Jurkat, Clone E6-1 (cell line): ENCODE results near the gene MT1B. TPM values are rescaled to one million over a fixed set of nuclear protein-coding genes. Genes with fewer than 3 reads are reported as not detected.

Experiments used
- DNase-seq: peaks from one replicate; pipeline ENCODE4 v3.0.0-alpha.2; 2011; ENCODE audit warnings: low read depth, low spot score
- H3K4me3 ChIP-seq: 2 replicates; pipeline ENCODE4 v1.5.1; 2011; ENCODE audit warnings: mild to moderate bottlenecking, low read length, control low read depth, moderate library complexity
- polyA plus RNA-seq: library from polyadenylated mRNA; unstranded; fragments of >200 nt; gene quantifications from one replicate; pipeline ENCODE4 v1.2.1, GENCODE V29; 2012; ENCODE audit warnings: missing spikeins; ENCODE audit not compliant: insufficient read length, insufficient read depth

MT1B gene
- not detected for polyA plus RNA-seq

GRCh38 chr16:56651586-56651985 lies at the start of gene MT1B:
Gene MT1B, plus strand, starts transcription at chr16:56651886. Its CDS starts 68 bp downstream, at chr16:56651954.
- no peak for DNase-seq
- H3K4me3 ChIP-seq: no peak within 1 kb of the TSS

GRCh38 chr16:56603589-56603988 lies 48.1 kb upstream of the MT1B start:
- H3K4me3 ChIP-seq: no peak overlapping the region
- peak; percentile 40 for DNase-seq

- DNase-seq: no peak
- H3K4me3 ChIP-seq: no peak overlapping the region
Measured at GRCh38 chr16:56604966-56605365, 46.7 kb upstream of the MT1B start.

GRCh38 chr16:56605475-56605874 lies 46.2 kb upstream of the MT1B start:
- no peak overlapping the region for H3K4me3 ChIP-seq
- DNase-seq: no peak

GRCh38 chr16:56606071-56606475 lies 45.6 kb upstream of the MT1B start:
- DNase-seq: no peak
- no peak overlapping the region for H3K4me3 ChIP-seq

GRCh38 chr16:56606476-56607108 lies 45.1 kb upstream of the MT1B start:
- no peak overlapping the region for H3K4me3 ChIP-seq
- no peak for DNase-seq

GRCh38 chr16:56607109-56607618 lies 44.5 kb upstream of the MT1B start:
- DNase-seq: no peak
- H3K4me3 ChIP-seq: no peak overlapping the region

GRCh38 chr16:56607675-56608042 lies 44.0 kb upstream of the MT1B start:
- peak overlapping the region; percentile 84 for H3K4me3 ChIP-seq
- DNase-seq: no peak

- H3K4me3 ChIP-seq: peak within 1 kb of the TSS; percentile 84
- peak; percentile 88 for DNase-seq
Measured at GRCh38 chr16:56608043-56608875, 43.4 kb upstream of the MT1B start, which contains the start of gene MT2A. Gene MT2A, plus strand, starts transcription at chr16:56608584. Its CDS starts 72 bp downstream, at chr16:56608656.

- H3K4me3 ChIP-seq: peak overlapping the region; percentile 84
- DNase-seq: no peak
Measured at GRCh38 chr16:56608876-56609462, 42.7 kb upstream of the MT1B start.

GRCh38 chr16:56609463-56609921 lies 42.2 kb upstream of the MT1B start:
- peak overlapping the region; percentile 84 for H3K4me3 ChIP-seq
- DNase-seq: peak; percentile 77

- peak; percentile 37 for DNase-seq
- peak overlapping the region; percentile 84 for H3K4me3 ChIP-seq
Measured at GRCh38 chr16:56610017-56610608, 41.6 kb upstream of the MT1B start.

GRCh38 chr16:56610609-56611111 lies 41.0 kb upstream of the MT1B start:
- no peak overlapping the region for H3K4me3 ChIP-seq
- DNase-seq: peak; percentile 37

- no peak overlapping the region for H3K4me3 ChIP-seq
- no peak for DNase-seq
Measured at GRCh38 chr16:56611281-56611833, 40.3 kb upstream of the MT1B start.

GRCh38 chr16:56613706-56614105 lies 38.0 kb upstream of the MT1B start:
- no peak overlapping the region for H3K4me3 ChIP-seq
- DNase-seq: no peak

- no peak for DNase-seq
- H3K4me3 ChIP-seq: no peak overlapping the region
Measured at GRCh38 chr16:56614549-56614991, 37.1 kb upstream of the MT1B start.

GRCh38 chr16:56615353-56615752 lies 36.3 kb upstream of the MT1B start:
- no peak overlapping the region for H3K4me3 ChIP-seq
- no peak for DNase-seq

- no peak for DNase-seq
- no peak overlapping the region for H3K4me3 ChIP-seq
Measured at GRCh38 chr16:56616608-56617211, 35.0 kb upstream of the MT1B start.
